ENCODE results near the gene POLR2J2.
"Not testable (repeated sequence)": the region's sequence is repeated elsewhere in the genome, so short reads cannot be mapped to it uniquely, and the experiment has no call there.

GRCh38 chr7:102667523-102667922, 3.9 kb downstream of the POLR2J2 start:
- TF ChIP-seq EZH2phosphoT487 (IDR thresholded peaks at IDR 0.05; ENCODE audit: unreplicated experiment); CTCF (conservative IDR thresholded peaks at IDR 0.05; ENCODE audit: low read depth in 2 of 2); EZH2 (IDR thresholded peaks at IDR 0.05; ENCODE audit: low read depth, unreplicated experiment); NANOG (IDR thresholded peaks at IDR 0.05; ENCODE audit: borderline replicate concordance); REST (IDR thresholded peaks at IDR 0.05; ENCODE audit: unreplicated experiment); JUNB (IDR thresholded peaks at IDR 0.05; ENCODE audit: unreplicated experiment); POLR2AphosphoS5 (IDR thresholded peaks at IDR 0.05; ENCODE audit: low read depth); ZNF114 (CRISPR knock-in tag; IDR thresholded peaks at IDR 0.05); CREB1 (CRISPR knock-in tag; IDR thresholded peaks at IDR 0.05; ENCODE audit: low read depth): not testable (repeated sequence)

Data from GM23338 (cell line).